HG03108 (cell line): Measurements from ENCODE around the gene ST7L.
"Not testable (repeated sequence)": the region's sequence is repeated elsewhere in the genome, so short reads cannot be mapped to it uniquely, and the experiment has no call there.

ENCODE experiments used
- ATAC-seq: cut with Tn5 transposase; IDR thresholded peaks from one replicate; pipeline ENCODE4 v1.9.1; 2021; ENCODE audit warnings: moderate library complexity; ENCODE audit not compliant: unreplicated experiment

The ST7L gene, protein sequence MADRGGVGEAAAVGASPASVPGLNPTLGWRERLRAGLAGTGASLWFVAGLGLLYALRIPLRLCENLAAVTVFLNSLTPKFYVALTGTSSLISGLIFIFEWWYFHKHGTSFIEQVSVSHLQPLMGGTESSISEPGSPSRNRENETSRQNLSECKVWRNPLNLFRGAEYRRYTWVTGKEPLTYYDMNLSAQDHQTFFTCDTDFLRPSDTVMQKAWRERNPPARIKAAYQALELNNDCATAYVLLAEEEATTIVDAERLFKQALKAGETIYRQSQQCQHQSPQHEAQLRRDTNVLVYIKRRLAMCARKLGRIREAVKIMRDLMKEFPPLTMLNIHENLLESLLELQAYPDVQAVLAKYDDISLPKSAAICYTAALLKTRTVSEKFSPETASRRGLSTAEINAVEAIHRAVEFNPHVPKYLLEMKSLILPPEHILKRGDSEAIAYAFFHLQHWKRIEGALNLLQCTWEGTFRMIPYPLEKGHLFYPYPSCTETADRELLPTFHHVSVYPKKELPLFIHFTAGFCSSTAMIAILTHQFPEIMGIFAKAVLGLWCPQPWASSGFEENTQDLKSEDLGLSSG

DNA sequence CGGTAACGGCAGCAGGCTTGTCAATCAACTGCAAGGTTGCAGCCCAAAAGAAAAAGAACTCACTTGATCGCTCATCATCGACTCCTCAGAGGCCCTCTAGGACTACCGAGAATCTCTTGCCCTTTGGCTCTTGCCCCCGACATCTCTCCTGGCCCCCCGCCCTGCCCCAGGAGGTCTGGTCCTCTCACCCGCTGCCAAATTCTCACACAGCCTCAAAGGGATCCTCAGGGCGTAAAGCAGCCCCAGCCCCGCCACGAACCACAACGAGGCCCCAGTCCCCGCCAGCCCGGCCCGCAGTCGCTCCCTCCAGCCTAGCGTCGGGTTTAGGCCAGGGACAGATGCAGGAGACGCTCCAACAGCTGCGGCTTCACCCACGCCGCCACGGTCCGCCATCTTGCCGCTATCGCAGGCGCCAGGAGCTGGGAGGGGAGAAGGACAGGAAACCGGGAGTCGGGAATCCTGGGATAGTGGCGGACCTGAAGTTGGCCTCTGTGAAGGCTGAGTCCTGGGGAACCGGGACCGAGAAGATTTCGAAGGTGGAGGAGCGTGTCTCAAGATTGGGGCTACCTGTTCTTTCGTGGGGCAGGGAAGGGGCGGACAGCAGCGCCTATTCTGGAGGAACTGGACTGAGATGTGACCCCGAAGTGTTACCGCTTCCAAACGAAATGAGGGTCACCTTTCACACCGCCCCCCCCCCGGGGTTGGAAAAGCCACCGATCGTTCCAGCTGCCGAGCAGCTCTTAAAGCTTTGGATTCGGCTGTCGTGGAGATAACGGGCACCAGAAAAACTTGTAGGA is at the start of gene ST7L:
TSS of gene ST7L (minus strand) at position 421 of the 797 bp plus-strand sequence. CDS start at position 393, 28 bp downstream.
- ATAC-seq, result no peak

DNA sequence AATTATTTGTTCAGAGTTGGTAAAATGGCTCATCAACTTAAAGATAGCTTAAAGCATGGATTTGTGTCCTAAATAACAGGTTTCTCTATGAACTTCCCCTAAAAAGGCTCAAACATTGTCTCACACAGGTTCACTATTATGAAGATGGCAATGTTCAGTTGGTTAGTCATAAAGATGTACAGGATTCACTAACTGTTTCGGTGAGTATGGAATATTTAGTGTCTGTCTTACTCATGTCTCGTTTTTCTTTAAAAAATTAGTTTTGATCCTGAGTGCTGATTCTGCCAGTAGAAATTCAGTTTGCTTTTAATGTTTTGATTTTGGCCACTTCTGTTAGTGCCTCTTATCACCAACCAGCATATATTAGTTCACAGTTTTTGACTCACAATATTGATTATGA is 48.0 kb upstream of the ST7L start:
- no peak for ATAC-seq

DNA sequence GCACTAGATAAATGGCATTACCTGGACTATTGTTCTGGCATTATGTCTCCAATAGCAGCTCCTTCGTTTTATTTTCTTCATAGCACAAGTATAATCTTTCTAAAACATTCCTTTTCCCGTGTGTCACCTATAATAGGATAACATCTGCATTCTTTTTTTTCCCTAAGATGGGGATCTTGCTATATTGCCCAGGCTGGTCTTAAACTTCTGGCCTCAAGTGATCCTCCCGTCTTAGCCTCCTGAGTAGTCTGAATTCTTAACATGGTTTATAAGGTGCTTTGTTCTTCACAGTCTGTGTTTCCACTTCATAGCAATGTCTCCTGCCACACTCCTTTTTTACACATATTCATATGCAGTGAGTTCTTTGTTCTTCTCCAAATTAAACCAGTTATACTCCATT is 46.9 kb upstream of the ST7L start:
- no peak for ATAC-seq

DNA sequence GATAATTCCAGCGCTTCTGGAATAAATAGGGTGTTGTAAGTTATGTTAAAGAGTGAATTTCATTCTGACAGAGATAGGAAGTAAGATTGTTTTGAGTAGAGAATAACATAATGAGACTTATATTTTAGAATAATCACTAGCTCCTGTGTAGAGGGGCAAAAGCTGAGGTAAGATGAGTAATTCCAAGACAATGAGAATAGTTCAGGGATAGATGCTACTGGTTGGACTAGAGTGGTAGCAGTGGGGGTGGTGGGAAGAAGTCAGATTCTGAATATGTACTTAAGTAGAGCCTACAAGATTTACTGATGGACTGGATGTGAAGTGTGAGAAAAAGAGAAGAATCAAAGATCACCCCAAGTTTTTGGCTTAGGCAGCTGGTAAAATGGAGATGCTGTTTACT is 32.3 kb upstream of the ST7L start:
- ATAC-seq, result no peak

DNA sequence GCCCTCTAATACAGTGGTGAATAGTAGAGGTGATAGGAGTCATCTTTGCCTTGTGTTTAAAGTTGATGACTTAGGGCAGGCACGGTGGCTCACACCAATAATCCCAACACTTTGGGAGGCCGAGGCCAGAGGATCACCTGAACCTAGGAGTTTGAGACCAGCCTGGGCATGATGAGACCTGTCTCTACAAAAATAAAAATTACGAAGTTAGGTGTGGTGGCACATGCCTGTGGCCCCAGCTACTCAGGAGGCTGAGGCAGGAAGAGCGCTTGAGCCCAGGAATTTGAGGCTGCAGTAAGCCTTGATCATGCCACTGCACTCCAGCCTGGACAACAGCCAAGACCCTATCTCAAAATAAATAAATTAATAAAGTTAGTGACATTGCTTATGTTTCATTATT is 27.3 kb upstream of the ST7L start:
- ATAC-seq, result no peak

DNA sequence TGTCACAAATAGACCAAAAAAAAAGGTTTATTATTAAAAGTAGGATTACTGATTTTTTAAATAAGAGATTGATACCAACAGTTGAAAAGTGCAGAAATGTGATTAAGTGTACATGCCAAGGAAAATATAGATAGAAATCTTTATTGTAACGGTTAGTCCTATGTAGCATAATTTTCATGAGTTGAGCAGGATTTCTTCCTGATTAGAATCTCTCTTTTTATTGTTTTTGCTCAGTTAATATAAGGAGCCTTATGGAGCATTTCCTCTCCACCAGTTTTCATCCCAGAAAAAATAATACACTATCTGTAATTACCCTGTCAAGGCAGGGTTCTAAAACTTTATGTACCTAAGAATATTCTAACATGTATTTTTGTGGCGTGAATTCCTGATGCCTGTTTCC is 24.1 kb upstream of the ST7L start:
- ATAC-seq, result no peak

DNA sequence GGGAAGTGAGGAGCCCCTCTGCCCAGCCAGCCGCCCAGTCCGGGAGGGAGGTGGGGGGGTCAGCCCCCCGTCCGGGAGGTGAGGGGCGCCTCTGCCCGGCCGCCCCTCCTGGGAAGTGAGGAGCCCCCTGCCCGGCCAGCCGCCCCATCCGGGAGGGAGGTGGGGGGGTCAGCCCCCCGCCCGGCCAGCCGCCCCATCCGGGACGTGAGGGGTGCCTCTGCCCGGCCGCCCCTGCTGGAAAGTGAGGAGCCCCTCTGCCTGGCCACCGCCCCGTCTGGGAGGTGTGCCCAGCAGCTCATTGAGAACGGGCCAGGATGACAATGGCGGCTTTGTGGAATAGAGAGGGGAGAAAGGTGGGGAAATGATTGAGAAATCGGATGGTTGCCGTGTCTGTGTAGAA is 21.5 kb upstream of the ST7L start:
- not testable (repeated sequence) for ATAC-seq

DNA sequence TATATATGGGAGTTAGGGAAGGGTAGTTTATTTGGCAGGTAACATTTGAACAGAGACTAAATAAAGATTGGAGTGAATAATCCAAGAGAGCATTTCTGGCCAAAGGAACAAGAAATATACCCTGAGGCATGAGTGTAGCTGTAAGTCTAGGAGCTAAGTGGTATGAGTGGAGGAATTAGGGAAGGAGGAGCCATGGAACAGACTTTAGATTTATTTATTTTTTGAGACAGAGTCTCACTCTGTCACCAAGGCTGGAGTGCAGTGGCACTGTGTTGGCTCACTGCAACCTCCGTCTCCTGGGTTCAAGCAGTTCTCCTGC is 19.1 kb upstream of the ST7L start:
- ATAC-seq, result no peak

DNA sequence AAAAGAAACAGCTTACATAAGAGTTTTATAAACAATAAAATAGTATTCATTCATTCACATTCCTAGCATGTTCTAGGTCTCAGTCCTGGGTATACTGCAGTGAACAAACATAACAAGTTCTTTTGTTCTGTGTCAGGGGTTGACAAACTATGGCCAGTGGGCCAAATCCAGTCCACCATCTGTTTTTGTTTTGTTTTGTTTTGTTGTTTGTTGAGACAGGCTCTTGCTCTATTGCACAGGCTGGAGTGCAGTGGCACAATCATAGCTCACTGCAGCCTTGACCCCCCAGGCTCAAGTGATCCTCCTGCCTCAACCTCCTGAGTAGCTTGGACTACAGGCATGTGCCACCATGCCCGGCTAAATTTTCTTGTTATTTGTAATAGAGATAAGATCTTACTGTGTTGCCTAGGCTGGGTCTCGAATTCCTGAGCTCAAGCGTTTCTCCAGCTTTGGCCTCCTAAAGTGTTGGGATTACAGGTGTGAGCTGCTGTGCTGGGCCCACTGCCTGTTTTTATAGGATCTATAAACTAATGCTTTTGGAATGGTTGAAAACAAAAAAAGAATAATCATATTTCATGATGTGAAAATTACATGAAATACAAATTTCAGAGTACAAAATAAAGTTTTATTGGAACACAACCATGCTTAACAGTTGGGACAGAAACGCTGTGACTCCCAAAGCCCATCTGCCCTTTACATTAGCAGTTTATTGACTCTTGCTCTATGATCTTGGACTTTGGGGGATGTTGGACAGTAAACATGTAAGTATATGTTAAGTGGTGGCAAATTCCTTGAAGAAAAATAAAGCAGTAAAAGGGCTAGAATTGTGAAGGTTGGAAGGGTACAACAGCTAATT is 18.5 kb upstream of the ST7L start:
- no peak for ATAC-seq

DNA sequence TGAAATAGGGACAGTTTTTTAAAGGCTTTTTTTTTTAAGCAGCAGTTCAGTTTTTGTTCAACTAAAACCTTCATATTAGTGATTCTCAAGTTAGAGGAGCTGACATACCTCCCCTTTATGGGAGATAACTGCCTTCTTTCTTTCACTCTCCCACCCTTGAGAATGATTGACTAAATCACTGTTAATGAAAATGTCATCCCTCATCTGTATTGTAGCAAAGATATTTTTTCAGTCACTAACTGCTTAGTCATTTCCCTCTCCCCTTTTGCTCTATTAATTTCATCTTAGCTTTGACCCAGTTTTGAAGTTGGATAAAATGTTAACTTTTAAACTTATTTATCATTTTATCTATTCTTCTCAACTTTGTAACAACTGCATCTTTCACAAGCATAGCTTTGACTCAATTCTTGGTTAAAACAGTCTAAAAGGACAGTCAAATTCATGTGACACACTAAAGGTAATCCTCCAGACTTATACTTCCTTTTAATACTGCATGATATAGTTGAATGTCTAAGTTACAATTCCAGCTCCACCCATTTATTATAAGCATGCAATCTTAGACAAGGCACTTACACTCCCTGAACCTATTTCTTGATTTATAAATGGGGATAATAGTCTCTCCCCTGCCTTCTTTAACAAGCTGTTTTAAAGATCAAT is 17.8 kb upstream of the ST7L start:
- peak; percentile 52 for ATAC-seq

DNA sequence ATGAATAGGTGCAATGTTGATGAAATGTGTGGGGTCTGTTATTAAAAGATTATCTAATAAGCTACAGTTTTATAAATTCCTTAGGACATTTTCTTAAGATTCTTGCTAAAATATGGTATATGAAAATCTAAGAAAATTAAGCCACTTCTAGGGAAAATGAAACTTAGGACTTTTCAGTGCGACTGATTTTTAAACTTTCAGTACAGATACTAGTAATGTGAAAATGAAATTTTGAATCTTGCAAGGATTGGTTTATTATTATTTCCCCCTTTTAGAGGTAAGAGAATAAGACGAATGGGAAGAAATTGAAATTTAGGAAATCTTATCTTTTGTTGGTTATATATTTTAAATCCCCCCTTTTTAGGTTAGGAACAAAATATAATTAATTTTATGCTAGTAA is 17.1 kb upstream of the ST7L start:
- ATAC-seq, result no peak

DNA sequence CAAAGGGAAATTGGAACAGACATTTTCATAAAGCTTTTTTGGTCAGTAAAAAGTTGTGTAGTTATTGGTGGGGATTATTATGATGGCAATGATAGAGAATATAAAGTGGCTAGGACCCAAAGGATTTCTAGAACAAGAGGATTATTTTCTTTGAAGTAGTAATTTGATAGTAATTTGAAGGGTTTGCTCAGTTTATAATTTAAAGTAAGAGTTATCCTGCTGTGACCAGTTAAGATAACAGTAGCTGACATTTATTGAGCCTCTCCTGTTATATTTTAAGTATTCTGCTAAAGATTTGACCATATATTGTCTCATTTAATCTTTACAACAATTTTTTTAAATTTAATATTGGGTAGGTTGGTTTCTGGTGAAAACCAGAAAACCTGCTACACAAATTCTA is 15.4 kb upstream of the ST7L start:
- ATAC-seq, result no peak

DNA sequence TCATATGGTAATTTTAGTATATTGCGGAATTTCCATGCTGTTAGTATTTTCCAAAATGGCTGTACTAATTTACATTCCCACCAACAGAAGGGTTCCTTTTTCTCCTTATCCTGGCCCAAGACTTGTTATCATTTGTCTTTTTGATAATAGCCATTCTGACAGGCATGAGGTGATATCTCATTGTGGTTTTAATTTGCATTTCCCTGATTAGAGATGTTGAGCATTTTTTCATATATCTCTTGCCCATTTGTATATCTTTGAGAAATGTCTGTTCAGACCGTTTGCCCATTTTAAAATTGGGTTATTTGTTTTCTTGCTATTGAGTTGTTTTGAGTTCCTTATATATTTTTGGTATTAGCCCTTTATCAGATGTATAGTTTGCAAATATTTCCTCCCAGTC is 14.7 kb upstream of the ST7L start:
- no peak for ATAC-seq

DNA sequence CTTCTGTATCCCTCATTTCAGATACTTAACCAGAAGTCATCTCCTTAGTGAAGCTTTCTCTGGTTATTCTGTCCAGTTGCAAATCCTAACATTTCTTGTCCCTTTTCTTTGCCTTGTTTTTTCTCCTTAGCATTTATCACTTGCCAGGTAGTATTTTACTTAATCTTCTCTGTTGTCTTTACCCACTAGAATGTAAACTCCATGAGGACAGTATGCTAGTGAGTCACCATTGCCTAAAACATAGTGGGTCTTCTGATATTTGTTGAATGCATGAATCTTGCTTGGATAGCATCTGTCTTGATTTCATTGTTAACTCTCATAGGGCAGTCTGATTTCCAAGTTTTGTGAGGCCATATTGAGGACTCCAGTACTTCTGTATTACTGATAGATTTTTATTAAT is 10.3 kb upstream of the ST7L start:
- ATAC-seq, result no peak

DNA sequence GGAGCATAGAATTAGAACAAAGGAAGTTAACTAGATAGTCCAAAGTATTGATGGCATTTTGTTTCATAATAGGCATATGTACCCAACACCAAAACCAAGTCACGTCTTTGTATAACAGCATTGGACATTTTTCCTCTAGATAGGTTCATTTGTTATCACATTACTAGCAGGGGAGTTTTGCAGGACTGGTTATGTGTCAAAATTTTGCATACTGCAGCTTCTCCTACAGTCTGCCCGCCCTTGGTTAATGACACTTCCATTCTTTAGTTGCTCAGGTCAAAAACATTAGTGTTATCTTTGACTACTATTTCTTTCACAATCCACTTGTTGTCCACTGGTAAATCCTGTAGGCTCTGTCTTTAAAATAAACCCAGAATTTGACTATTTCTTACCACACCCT is 9.6 kb upstream of the ST7L start:
- ATAC-seq, result no peak

DNA sequence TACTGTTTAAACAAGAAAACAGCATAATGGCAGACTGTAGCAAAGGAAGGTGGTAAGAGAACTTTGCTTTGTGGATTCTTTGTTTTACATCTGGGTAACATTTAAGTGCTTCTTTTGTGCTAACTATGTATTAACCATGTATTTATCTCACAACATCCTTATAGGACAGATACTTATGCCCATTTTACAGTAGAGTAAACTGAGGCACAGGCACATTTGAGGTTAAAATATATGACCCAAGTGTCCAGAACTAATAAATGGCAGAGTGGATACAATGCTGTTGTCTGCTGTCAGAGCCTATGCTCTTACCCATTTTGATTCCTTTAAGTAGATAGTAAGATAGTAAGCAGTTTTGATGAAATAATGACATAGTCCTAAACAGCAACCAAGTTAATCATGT is 7.9 kb upstream of the ST7L start:
- no peak for ATAC-seq

DNA sequence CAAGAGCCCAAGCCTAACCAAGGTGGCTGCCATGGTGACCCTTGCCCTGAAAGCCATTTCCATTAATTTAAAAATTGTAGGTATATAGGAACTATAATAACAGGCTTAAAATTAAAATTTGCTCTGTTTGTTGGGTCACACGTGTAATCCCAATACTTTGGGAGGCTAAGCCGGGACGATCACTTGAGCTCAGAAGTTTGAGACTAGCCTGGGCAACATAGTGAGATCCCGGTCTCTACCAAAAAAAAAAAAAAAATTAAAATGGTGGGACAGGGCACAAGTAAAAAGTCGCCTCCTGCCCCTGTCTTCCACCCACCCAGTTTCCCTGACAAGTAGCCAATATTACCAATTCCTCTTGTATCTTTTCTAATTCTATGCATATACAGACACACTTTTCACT is 7.3 kb upstream of the ST7L start:
- ATAC-seq, result no peak

DNA sequence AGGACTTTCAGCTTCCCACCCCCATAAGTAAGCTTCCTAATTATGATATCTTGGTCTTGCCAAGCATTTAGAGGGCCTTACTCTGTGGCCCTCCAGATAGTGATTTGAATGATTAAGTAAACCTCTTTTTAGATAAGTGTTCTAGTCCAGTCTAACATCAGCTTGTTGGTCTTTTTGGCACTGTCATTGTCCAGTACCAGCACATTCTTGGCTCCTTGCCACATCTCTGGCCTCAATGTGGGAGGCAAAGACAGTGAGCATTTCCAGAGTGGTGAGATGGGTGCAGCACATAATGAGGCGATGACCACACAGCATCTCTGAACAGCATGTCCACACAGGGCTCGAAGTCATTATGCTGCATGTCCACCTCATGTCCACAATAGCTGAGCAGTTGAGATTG is 6.8 kb upstream of the ST7L start:
- no peak for ATAC-seq

DNA sequence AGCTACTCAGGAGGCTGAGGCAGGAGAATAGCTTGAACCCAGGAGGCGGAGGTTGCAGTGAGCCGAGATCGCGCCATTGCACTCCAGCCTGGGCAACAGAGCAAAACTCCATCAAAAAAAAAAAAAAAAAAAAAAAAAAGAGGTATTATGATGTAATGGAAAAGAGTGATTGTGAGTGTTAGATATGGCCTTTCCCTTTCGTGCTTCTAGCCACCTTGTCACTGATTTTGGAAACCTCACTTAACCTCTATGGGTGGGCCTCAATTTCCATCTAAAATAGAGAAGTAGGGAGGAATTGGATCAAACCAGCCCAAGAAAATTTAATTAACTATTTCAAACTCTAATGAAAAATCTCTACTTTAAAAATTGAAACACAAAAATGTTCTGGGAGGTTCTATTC is 5.6 kb upstream of the ST7L start:
- not testable (repeated sequence) for ATAC-seq

DNA sequence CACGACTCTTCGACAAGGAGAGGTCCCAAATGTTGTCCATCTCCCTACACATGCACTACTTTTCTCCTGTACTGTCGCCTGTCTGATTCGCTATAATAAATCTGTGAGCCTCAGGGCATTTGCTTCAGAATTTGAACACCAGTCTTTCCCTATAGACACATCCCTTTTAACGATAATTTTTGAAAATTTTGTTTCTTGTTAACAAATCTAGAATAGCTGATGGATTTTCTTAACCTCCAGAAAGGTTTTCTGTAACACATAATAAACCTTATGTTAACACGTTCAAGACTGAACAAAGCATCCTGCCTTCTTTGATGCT is 1.4 kb upstream of the ST7L start:
- no peak for ATAC-seq
